DMS153 treated with DMSO at 0.1 percent for 48 hours (cell line): ENCODE measurements around the gene IL12B.
"Not testable (repeated sequence)": the region's sequence is repeated elsewhere in the genome, so short reads cannot be mapped to it uniquely, and the experiment has no call there.

ENCODE experiments used
- DNase-seq: peaks from one replicate; lab custom pipeline; 2025; ENCODE audit not compliant: unreplicated experiment; lab: John Stamatoyannopoulos, UW

IL12B gene

DNA sequence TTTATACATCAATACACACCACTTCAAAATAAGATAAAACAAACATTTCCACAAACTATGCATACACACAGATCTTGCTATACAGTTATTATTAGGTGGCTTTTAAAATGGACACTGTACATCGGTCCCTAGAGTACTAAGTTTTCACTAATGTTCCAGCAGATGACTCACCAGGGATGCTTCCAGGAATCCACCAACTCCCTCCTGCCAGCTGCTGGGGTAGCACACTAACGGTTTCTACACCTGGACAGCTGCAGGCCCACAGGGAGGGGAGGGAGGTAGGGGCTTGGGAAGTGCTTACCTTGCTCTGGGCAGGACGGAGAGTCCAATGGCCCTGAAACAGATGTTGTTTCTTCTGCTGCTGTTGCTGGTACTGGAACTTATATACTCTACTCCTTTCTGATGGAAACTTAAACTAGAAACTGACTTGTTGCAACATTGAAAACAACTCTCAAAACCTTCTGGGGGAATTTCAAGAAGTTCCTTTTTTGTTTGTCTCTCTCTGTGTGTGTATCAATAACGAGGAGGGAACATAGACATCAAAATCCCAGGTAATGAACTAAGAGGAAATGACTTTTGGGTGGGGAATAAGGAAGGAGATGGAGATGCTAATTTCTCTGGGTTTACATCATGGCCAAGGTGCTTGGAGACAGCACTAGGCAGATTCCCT, at the start of gene IL12B:
TSS of gene IL12B (minus strand) at position 357 of the 670 bp plus-strand sequence. CDS start 3,705 bp downstream, outside the sequence.
- no peak for DNase-seq

- no peak for DNase-seq
Observed at GRCh38 chr5:159377653-159378052, 47.4 kb upstream of the IL12B start.

DNA sequence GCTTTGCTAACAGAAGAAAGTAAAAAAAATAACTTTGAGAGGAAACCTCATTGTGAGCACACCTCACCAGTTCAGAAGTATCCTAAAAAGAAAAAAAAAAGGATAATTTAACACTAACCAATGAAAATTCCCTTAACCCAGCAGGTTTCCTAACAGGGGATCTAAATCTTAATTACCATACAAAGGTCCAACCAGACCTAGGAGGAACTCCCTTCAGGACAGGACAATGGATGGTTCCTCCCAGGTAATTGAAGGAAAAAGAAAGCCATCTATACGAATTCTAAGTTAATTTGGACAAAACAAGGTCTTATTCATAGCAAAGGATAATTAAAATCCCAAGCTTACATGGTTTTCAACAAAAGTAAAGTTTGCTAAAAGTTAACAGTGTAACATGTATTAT, 37.6 kb upstream of the IL12B start:
- not testable (repeated sequence) for DNase-seq

GRCh38 chr5:159366776-159367175, 36.5 kb upstream of the IL12B start:
- not testable (repeated sequence) for DNase-seq

- no peak for DNase-seq
Observed at GRCh38 chr5:159362220-159362619, 31.9 kb upstream of the IL12B start.

DNA sequence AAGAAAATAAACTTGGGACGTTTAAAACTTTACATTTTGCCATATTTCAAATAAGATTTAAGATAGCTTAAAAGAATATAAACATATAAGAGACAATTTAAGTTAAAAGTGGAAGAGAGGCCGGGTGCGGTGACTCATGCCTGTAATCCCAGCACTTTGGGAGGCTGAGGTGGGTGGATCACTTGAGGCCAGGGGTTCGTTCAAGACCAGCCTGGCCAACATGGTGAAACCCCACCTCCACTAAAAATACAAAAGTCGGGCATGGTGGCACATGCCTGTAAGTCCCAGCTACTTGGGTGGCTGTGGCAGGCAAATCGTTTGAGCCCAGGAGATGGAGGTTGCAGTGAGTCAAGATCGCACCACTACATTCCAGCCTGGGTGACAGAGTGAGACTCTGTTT, 29.6 kb upstream of the IL12B start:
- not testable (repeated sequence) for DNase-seq

DNA sequence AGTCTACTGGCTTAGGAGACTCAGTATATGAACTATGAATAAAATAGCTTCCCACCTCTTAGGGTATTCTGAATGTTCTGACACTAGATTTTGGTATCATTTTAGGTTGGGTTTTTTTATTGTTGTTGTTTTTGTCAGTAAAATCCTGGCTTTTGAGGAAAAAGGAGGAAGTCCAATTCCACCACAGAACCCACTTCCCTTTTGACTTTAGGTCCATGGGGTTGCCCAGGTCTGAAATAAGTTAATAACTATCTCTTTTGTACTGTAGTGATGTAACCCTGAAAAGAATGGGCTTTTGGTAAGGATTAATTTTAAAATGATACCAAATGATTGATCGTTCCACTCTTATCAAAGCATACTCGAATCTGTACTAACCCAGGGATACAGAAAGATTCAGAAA, 29.1 kb upstream of the IL12B start:
- no peak for DNase-seq

DNA sequence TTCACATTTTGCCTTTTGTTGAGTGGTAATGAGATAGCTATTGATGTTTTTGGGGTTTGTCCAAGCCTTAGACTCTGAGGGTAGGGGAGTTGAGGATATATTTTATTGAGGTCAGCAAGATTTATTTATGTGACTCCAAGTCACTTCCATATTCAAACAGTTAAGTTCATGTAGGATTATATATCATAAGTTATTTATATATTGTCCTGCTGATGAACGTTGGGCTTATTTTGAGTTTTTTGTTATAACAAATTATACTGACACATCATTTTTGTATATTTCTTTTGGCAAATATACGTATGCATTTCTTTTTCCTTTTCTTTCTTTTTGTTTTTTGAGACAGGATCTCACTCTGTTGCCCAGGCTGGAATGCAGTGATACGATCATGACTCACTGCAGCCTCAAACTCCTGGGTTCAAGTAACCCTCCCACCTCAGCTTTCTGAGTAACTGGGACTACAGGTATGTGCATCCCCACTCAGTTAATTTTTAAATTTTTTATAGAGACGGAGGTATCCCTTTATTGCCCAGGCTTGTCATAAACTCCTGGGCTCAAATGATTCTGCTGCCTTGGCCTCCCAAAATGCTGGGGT, 23.5 kb upstream of the IL12B start:
- DNase-seq: no peak

GRCh38 chr5:159350644-159351043, 20.4 kb upstream of the IL12B start:
- not testable (repeated sequence) for DNase-seq

DNA sequence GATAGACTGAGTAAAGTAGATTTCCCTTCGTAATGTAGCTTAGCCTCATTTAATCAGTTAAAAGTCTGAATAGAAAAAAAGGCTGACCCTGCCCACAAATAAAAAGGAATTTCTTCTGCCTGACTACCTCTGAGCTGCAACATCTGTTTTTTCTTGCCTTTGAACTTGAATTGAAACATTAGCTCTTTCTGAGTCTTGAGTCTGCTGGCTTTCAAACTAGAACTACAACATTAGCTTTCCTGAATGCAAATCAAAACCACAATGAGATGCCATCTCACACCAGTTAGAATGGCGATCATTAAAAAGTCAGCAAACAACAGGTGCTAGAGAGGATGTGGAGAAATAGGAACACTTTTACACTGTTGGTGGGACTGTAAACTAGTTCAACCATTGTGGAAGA, 19.9 kb upstream of the IL12B start:
- DNase-seq: not testable (repeated sequence)

GRCh38 chr5:159345861-159346260, 15.6 kb upstream of the IL12B start:
- DNase-seq: no peak

DNA sequence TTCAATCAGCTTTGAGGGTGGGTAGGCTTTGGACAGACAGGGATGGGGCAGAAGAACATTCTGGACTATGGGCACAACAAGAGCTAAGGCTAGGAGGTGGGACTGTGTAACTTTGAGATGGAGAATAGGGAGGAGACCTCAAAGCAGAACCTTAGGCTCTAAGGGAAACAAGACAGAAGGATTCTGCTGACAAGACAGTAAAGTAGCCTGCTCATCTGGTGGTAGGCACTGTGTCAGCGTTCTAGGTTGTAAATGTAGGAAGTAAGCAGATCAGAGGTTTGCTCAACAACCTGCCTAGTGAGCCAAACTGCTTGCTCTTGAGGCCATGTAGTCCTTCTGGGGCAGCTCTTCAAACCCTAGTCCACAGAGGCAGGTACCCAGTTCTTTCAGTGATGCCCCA, 15.0 kb upstream of the IL12B start:
- DNase-seq: no peak

DNA sequence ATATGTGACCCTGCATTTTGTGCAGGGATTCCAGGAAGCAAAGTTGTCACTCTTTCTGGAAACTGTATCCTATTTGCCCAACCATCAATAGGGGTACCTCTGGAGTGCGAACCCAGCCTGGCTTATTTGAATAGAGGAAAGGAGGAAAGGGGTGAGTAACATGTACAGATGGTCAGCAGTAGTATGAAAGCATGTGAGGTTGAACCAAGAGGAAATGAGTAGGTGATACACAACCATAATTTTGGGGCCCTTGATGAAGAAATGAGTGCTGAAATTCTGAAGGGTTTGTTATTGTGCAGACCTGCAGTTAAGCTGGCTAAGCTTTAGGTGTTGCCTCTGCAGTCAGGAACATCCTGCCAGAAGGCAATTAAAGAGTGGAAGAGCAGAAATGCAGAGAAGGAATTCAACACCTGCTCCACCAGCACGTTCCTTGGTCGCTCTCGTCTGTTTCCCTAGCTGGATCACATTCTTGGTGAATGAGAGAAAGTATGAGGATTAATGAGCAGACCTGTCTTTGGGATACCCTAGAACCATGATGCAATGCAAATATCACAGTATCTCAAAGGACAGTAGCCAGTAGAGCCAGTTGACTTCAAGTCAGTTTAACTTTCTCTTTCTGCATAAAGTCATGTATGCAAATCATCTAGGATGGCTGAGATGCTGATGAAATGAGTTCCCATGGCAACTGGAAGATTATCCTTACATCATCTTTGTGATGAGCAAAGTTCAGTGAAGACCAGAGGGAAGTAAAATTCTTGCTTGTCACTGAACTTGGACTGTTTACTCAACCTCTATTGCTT, 13.2 kb upstream of the IL12B start:
- no peak for DNase-seq

DNA sequence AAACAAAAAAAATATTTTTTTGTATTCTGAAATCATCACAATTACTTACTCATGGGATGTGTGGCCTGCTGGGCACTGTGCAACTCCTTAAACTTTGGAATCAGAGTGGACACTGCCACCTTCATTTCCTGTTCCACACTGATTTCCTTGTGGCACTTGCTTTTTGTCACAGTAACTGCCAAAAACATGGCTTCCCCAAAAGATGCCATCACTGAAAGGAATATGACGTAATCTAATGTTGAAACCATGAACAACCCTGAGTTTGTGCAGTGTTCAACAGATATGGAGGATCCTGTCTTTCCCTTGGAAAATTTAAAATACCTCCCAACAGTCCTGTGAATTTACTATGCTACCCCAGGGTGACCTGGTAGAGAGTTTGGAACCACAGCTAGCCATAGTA, 12.6 kb upstream of the IL12B start:
- DNase-seq: no peak

- peak; percentile 5 for DNase-seq
Observed at GRCh38 chr5:159341906-159342310, 11.6 kb upstream of the IL12B start.

DNA sequence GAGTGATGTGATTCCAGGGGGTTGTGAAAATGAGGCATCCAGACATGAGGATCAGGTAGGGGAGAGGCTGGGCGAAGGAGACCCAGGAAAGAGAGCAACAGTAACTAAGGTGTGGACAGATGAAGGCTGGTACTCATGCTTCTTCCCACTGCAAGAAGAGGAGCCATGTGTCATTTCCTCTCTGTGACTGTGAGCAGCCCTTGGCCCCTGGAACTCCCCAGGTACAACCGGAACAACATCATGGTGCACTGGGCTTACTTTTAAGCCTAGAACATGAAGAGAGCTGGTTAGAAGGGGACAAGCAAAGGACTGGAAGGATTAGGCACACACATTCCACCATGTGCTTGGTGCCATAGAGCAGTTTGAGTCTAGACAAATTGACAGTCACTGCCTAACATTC, 10.9 kb upstream of the IL12B start:
- DNase-seq: no peak

DNA sequence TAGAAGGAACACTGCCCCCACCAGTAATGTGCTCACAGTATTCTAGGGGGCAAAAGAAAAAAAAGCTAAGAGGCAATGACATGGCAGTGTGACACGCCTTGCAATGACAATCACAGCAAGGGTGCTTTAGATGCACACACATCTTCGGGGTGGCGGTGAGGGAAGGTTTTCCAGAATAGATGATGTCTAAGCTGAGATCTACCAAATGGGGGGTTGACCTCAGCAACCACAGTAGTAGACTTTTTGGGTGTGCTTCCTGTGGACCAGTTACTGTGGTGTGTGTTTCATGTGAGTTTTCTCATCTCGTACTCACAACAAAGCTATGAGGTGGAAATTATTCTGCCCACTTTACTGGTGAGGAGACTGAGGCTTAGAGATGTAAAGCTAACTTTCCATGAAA, 10.2 kb upstream of the IL12B start:
- DNase-seq: no peak

GRCh38 chr5:159339460-159339859, 9.2 kb upstream of the IL12B start:
- DNase-seq: no peak

DNA sequence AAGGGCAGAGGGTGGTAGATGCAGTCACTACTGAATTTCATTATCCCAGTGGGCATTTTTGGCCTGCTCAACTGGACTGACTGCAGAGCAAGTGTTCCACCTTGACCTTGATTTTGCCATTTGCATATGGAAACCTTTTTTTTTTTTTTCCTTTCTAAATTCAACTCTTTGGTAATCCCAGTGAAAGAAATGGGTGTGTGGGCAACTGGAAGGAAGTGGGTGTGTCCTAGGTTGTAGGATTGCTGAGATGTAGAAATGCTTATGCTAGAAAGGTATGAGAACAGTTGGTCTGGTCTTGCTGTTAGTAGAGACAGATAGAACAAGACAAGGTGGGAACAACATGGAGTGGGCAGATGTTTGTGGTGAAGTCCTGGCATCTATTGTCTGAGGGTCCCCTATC, 7.8 kb upstream of the IL12B start:
- DNase-seq: no peak

DNA sequence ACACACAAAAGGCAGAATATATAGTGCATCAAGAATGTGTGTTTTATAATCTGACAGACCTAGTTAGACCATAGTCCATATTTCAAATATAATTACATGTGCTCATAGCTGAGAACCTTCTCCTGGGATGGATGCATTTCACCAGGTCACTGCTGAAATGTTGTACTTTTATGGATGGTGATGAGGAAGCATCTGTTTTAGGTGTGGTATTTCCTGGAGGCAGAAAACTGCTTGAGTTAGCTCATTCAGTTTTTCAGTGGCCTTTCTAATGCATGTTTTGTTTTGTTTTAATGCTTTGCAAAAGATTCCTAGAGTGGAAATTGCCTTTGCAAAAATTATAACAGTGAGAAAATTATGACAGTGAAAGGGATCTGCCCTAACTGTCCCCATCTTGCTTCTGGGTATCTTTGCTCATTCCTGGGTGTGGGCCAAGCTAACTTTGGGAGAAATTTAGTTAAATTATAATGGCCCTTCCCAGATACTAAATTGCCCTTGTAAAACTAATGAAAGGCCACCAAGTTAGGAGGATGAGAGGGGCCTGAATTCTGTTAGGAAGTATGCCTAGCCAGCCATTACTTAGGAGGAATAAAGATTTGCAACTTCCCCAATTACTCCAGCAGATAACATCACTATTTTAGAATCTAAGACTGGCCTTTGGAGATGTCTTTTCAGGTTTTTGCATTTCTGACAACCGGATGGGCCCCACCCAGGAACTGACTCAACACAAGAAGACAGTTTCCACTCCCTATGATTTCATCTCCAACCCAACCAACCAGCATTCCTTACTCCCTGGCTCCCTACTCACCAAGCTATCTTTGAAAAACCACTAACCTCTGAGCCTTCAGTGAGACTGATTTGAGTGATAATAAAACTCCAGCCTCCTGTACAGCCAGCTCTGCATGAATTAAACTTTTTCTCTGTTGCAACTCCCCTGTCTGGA, 7.0 kb upstream of the IL12B start:
- no peak for DNase-seq

DNA sequence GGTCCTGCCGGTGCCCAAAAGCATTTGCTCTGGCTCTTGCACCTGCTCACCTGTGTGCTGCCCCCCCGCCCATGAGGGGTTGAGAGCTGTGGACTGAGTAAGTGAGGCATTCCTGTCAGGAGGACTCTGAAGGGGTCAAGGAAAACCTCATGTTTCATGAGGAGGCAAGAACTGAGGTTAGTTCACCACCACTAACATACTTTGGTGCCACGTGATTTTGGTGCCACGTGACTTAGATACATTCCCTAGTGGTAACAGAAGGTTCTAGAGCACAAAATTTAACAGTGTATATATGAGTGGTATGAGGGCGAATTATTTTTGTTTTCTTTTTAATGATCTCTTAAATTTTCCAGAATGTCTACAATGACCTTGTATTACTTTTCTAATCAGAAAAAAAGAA, 6.3 kb upstream of the IL12B start:
- DNase-seq: no peak
